HG03342 (cell line): ENCODE measurements around the gene KCNC1.

Source experiments
- ATAC-seq: cut with Tn5 transposase; IDR thresholded peaks from one replicate; pipeline ENCODE4 v1.9.1; 2021; ENCODE audit warnings: mild to moderate bottlenecking, moderate library complexity; ENCODE audit not compliant: unreplicated experiment

Gene KCNC1

GRCh38 chr11:17714870-17715269 lies 19.7 kb upstream of the KCNC1 start:
- ATAC-seq, result no peak

GRCh38 chr11:17716807-17717206 lies 17.8 kb upstream of the KCNC1 start:
- no peak for ATAC-seq

- no peak for ATAC-seq
These were observed 16.6 kb upstream of the KCNC1 start for GRCh38 chr11:17718015-17718414.

GRCh38 chr11:17718510-17718962 lies 16.0 kb upstream of the KCNC1 start:
- ATAC-seq, result no peak

- ATAC-seq, result no peak
These were observed 15.3 kb upstream of the KCNC1 start, which contains the start of gene MYOD1 for GRCh38 chr11:17719028-17719937. Gene MYOD1, plus strand, starts transcription at chr11:17719571. Its CDS starts 212 bp downstream, at chr11:17719783.

- ATAC-seq, result no peak
These were observed 14.4 kb upstream of the KCNC1 start for GRCh38 chr11:17719938-17720795.

GRCh38 chr11:17720796-17721171 lies 13.8 kb upstream of the KCNC1 start:
- ATAC-seq, result no peak

- ATAC-seq, result no peak
These were observed 13.2 kb upstream of the KCNC1 start for GRCh38 chr11:17721242-17721999.

GRCh38 chr11:17722000-17722643 lies 12.5 kb upstream of the KCNC1 start:
- no peak for ATAC-seq

- no peak for ATAC-seq
These were observed 10.3 kb upstream of the KCNC1 start for GRCh38 chr11:17724020-17724908.

- no peak for ATAC-seq
These were observed 9.4 kb upstream of the KCNC1 start for GRCh38 chr11:17725174-17725573.

GRCh38 chr11:17730137-17730536 lies 4.4 kb upstream of the KCNC1 start:
- no peak for ATAC-seq

GRCh38 chr11:17730608-17731462 lies 3.7 kb upstream of the KCNC1 start:
- peak; percentile 81 for ATAC-seq

- no peak for ATAC-seq
These were observed 1.3 kb upstream of the KCNC1 start for GRCh38 chr11:17733261-17733660.

GRCh38 chr11:17734986-17735817 lies 621 bp downstream of the KCNC1 start:
- ATAC-seq, result no peak

GRCh38 chr11:17735818-17736578 lies 1.4 kb downstream of the KCNC1 start:
- no peak for ATAC-seq

- no peak for ATAC-seq
These were observed 2.0 kb downstream of the KCNC1 start for GRCh38 chr11:17736579-17736893.
